Embryonic facial prominence (tissue), 1 donor: ENCODE measurements around the gene KIAA0825.
"Not testable (repeated sequence)": the region's sequence is repeated elsewhere in the genome, so short reads cannot be mapped to it uniquely, and the experiment has no call there.

Experiments used
- DNase-seq: peaks from one replicate; pipeline ENCODE4 v3.0.0-alpha.2; 2016; ENCODE audit errors: extremely low spot score

The KIAA0825 gene

GRCh38 chr5:94577466-94578245, 40.7 kb downstream of the KIAA0825 start:
- DNase-seq = no peak

GRCh38 chr5:94575196-94575595, 43.2 kb downstream of the KIAA0825 start:
- no peak for DNase-seq

GRCh38 chr5:94573349-94573748, 45.1 kb downstream of the KIAA0825 start:
- DNase-seq = not testable (repeated sequence)

GRCh38 chr5:94571415-94571814, 47.0 kb downstream of the KIAA0825 start:
- DNase-seq = no peak

GRCh38 chr5:94564812-94565211, 53.6 kb downstream of the KIAA0825 start:
- DNase-seq = no peak

GRCh38 chr5:94562327-94562971, 56.0 kb downstream of the KIAA0825 start:
- DNase-seq = no peak

- DNase-seq = no peak
Observed at GRCh38 chr5:94558028-94558427, 60.4 kb downstream of the KIAA0825 start.

- no peak for DNase-seq
Observed at GRCh38 chr5:94551858-94552257, 66.5 kb downstream of the KIAA0825 start.

GRCh38 chr5:94545870-94546625, 72.4 kb downstream of the KIAA0825 start:
- DNase-seq = no peak

- no peak for DNase-seq
Observed at GRCh38 chr5:94544875-94545547, 73.4 kb downstream of the KIAA0825 start.

GRCh38 chr5:94544031-94544650, 74.3 kb downstream of the KIAA0825 start:
- no peak for DNase-seq

- DNase-seq = no peak
Observed at GRCh38 chr5:94540856-94541494, 77.4 kb downstream of the KIAA0825 start.

- no peak for DNase-seq
Observed at GRCh38 chr5:94538260-94538659, 80.1 kb downstream of the KIAA0825 start.

- no peak for DNase-seq
Observed at GRCh38 chr5:94526706-94527105, 91.7 kb downstream of the KIAA0825 start.

GRCh38 chr5:94524841-94525697, 93.3 kb downstream of the KIAA0825 start:
- DNase-seq = no peak

GRCh38 chr5:94523018-94523417, 95.4 kb downstream of the KIAA0825 start:
- no peak for DNase-seq

GRCh38 chr5:94522117-94522516, 96.3 kb downstream of the KIAA0825 start:
- DNase-seq = no peak

- no peak for DNase-seq
Observed at GRCh38 chr5:94517490-94518488, 100.6 kb downstream of the KIAA0825 start.

- DNase-seq = no peak
Observed at GRCh38 chr5:94516148-94516547, 102.3 kb downstream of the KIAA0825 start.
